K562 (cell line): ENCODE measurements around the gene SMARCA4.

Experiments
- CTCF ChIP-seq, 3 experiments: IDR thresholded peaks in 2 of 3; conservative IDR thresholded peaks in 1 of 3; 2 replicates each; pipeline ENCODE4 v1.5.1; 2011 to 2012; ENCODE audit warnings: low read length in 3 of 3, mild to moderate bottlenecking in 3 of 3, control low read depth in 2 of 3, improper control_type of control experiment in 1 of 3, inconsistent platforms in 1 of 3, low read depth in 1 of 3, mixed read lengths in 1 of 3, moderate library complexity in 1 of 3; ENCODE audit not compliant: insufficient read depth in 2 of 3
- EP300 ChIP-seq: IDR thresholded peaks from 2 replicates; pipeline ENCODE4 v1.6.1; 2012; ENCODE audit warnings: low read length, improper control_type of control experiment
- HCFC1 ChIP-seq: IDR thresholded peaks from 2 replicates; pipeline ENCODE4 v1.6.1; 2012; ENCODE audit warnings: low read depth, low read length, improper control_type of control experiment
- HMG20A ChIP-seq: fragments of 450-650 bp; formaldehyde crosslinking; conservative IDR thresholded peaks from 2 replicates; pipeline ENCODE4 v1.4.0; 2020; ENCODE audit warnings: mild to moderate bottlenecking, mixed read lengths
- MYC ChIP-seq, 2 experiments: fragments of 250-450 bp in 1 of 2; sonication (Bioruptor Pico) in 1 of 2; IDR thresholded peaks; 2 replicates each; pipeline versions ENCODE4 v1.5.1 to v1.6.1; 2012 to 2021; ENCODE audit warnings: low read depth in 2 of 2, borderline replicate concordance in 1 of 2, improper control_type of control experiment in 1 of 2, low read length in 1 of 2, mild to moderate bottlenecking in 1 of 2, moderate library complexity in 1 of 2
- PHF8 ChIP-seq: fragments of 200-600 bp; sonication (generic); IDR thresholded peaks from 2 replicates; pipeline ENCODE4 v1.6.1; 2012; ENCODE audit warnings: mixed run types, mild to moderate bottlenecking, inconsistent platforms, low read length, moderate library complexity, borderline replicate concordance
- POLR2A ChIP-seq: fragments of 450-650 bp; conservative IDR thresholded peaks from 2 replicates; pipeline ENCODE4 v1.6.1; 2016
- SPI1 ChIP-seq: IDR thresholded peaks from 2 replicates; pipeline ENCODE4 v1.6.1; 2011; ENCODE audit warnings: low read depth, low read length, control low read depth, borderline replicate concordance
- ZBTB8A ChIP-seq: fragments of 450-650 bp; IDR thresholded peaks from 2 replicates; pipeline ENCODE4 v1.6.1; 2018; ENCODE audit warnings: mild to moderate bottlenecking, moderate library complexity; ENCODE audit not compliant: partially characterized antibody
- ZNF766 ChIP-seq: fragments of 200-800 bp; sonication (Bioruptor generic); conservative IDR thresholded peaks from 2 replicates; pipeline ENCODE4 v1.6.1; 2016; ENCODE audit warnings: missing genetic modification characterization, missing compliant biosample characterization

GRCh38 chr19:11101057-11101456 lies 140.2 kb downstream of the SMARCA4 start:
- TF ChIP-seq MYC (IDR thresholded peaks at IDR 0.05; ENCODE audit: low read depth, low read length): no peak
- TF ChIP-seq MYC (CRISPR knock-in tag; IDR thresholded peaks at IDR 0.05; ENCODE audit: borderline replicate concordance, low read depth): no peak
- TF ChIP-seq SPI1: no peak
- no peak for TF ChIP-seq HMG20A (CRISPR knock-in tag)
- TF ChIP-seq CTCF (IDR thresholded peaks at IDR 0.05 in 2 of 3, conservative IDR thresholded peaks at IDR 0.05 in 1 of 3; ENCODE audit: insufficient read depth in 2 of 3, low read depth in 1 of 3, low read length in 3 of 3): no peak
- TF ChIP-seq HCFC1: no peak
- no peak for TF ChIP-seq ZNF766 (CRISPR knock-in tag)
- no peak for TF ChIP-seq ZBTB8A
- TF ChIP-seq EP300: no peak
- TF ChIP-seq PHF8: no peak
- TF ChIP-seq POLR2A: no peak
